Pancreas (tissue), 10 donors: ENCODE measurements around the gene KIF22. TPM values are rescaled to one million over a fixed set of nuclear protein-coding genes. Genes with fewer than 3 reads are reported as not detected.

ENCODE experiments used
- ATAC-seq, 4 donors: fragments of 200-7000 bp; cut with Tn5 transposase; one replicate each; pipeline versions ENCODE4 v1.8.0 to v1.9.1; 2020; ENCODE audit warnings: mild to moderate bottlenecking in 4 of 4, moderate library complexity in 4 of 4
- DNase-seq, 6 donors: peaks; one replicate each; pipeline ENCODE4 v3.0.0-alpha.2; 2020
- FAIRE-seq: peaks from 2 replicates; lab custom pipeline; 2012; peaks lifted over from hg19 to GRCh38; lab: Jason Lieb, UNC
- H3K27ac ChIP-seq, 4 donors: fragments of 200-600 bp; sonication (generic); 1 replicate in 3 of 4; 2 replicates in 1 of 4; pipeline versions ENCODE4 v1.5.0 to v1.8.0; 2020
- H3K27me3 ChIP-seq, 4 donors: fragments of 200-600 bp; one replicate each; pipeline ENCODE4 v1.8.0; 2021
- H3K36me3 ChIP-seq, 3 donors: fragments of 200-600 bp; sonication (generic) in 1 of 3; one replicate each; pipeline versions ENCODE4 v1.5.0 to v1.8.0; 2020 to 2021
- H3K4me1 ChIP-seq, 3 donors: fragments of 200-600 bp; one replicate each; pipeline ENCODE4 v1.8.0; 2021
- H3K4me3 ChIP-seq, 4 donors: fragments of 200-600 bp; sonication (generic) in 2 of 4; one replicate each; pipeline versions ENCODE4 v1.5.0 to v1.8.0; 2020 to 2021
- H3K9me3 ChIP-seq, 4 donors: fragments of 200-600 bp; one replicate each; pipeline ENCODE4 v1.8.0; 2021
- WGBS, 2 donors: extraction: QIAGEN DNeasy Blood & Tissue Kit; methylation state at CpG; one replicate each; pipeline ENCODE4 v1.1.7; 2013; 5-methylcytosine and 5-hydroxymethylcytosine counted together
- intact Hi-C, 3 donors: fragments of 100-400 bp; cut with DNase I; formaldehyde crosslinking; loops; one replicate each; pipeline versions ENCODE4 v1.11.1 to v1.14.2; 2022
- polyA plus RNA-seq, 2 donors: library from polyadenylated mRNA; stranded (reverse); fragments of 200-250 nt; gene quantifications; one replicate each; pipeline ENCODE4 v1.2.3, GENCODE V29; 2013
- total RNA-seq, 6 donors: library from RNA; stranded (reverse); fragmentation: NEBNext Ultra II Directional in 4 of 6; extraction: Animal tissue kit (Norgen Biotek cat#: 25700) in 4 of 6; gene quantifications; one replicate each; pipeline versions ENCODE4 v1.2.1 to v1.2.4, GENCODE V29; 2021 to 2023
- TF ChIP-seq, protein P1 (sequence below), 4 donors: fragments of 200-600 bp; sonication (generic) in 3 of 4; IDR thresholded peaks; one replicate each; pipeline versions ENCODE4 v1.5.0 to v1.8.0; 2021; ENCODE audit warnings: antibody characterized with exemption in 4 of 4
- donor health status: healthy with polysubstance abuse.
- donor health status: DM: no; HTN: no; CAD: no; lungs with moderate emphysema.
- donor health status: DM: no; HTN: no; CAD: no.
- donor health status: control.
- donor health status: control.
- donor health status: Bipolar disorder and iron deficiency.
- donor health status: DM: yes; HTN: yes; CAD: no.
- donor health status: DM: no; HTN: no; CAD: no.
- donor health status: DM: no; HTN: no; CAD: no.
- donor health status: DM: yes; HTN: yes; CAD: no.

KIF22 gene
- total and polyA plus RNA-seq, 8 donors: 7.7 to 51.2 (median 13.9) TPM

DNA sequence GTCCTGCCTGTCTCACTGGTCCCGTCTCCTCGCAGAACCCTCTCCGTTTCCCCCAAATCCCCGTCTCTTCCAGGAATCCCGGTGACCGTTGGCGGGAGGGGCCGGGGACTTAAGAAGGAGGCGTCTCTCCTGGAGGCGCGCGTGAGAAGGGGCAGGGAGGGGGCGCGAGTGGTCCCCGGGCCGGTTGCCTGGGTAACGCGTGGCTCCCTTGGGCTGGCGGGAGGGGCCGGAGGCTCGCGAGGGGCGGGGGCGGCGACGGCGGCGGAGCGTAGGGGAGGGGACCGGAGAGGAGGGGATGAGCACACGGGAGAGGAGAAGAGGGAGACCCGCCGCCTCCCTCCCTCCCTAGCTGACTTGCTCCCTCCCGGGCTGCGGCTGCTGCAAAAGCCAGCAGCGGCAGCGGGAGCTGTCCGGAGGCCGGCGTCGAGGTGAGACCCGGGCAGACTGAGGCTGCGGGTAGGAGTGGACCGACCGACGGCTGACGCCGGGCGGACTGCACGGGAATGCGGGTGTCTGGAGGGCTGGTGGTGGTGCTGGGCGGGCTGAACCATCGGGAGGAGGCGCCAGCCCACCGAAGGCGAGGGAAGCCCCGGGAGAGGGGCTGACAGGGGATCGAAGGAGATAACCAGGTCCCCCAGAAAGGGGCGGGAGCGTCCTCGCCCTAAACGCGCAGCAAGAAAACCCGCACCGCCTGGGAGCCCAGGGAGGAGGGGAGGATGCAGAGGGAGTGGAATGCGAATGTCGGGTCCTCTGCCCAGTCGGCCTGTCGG is 21.5 kb downstream of the KIF22 start, which contains the start of gene PRRT2:
Gene PRRT2, plus strand, starts transcription at position 298 of the 770 bp plus-strand sequence. CDS start 862 bp downstream, outside the sequence.
- Histone ChIP-seq H3K27ac (peak within 1 kb of the TSS; percentile 62 to 87 (median 80)), H3K4me3 (peak within 1 kb of the TSS; percentile 18 to 52 (median 36)), H3K4me1 (peaks cover 0 to 21% (median 0%) of the 10 kb centered on the region in 3 donors), H3K27me3 (no peaks in the 10 kb centered on the region), H3K9me3 (no peaks in the 10 kb centered on the region), H3K36me3 (no peaks in the 10 kb centered on the region)
- ATAC-seq: peak in 1 of 4 donors; percentile 0
- peak in 5 of 6 donors; percentile 46 to 82 (median 64) for DNase-seq
- no peak for FAIRE-seq
- TF ChIP-seq, protein P1, sequence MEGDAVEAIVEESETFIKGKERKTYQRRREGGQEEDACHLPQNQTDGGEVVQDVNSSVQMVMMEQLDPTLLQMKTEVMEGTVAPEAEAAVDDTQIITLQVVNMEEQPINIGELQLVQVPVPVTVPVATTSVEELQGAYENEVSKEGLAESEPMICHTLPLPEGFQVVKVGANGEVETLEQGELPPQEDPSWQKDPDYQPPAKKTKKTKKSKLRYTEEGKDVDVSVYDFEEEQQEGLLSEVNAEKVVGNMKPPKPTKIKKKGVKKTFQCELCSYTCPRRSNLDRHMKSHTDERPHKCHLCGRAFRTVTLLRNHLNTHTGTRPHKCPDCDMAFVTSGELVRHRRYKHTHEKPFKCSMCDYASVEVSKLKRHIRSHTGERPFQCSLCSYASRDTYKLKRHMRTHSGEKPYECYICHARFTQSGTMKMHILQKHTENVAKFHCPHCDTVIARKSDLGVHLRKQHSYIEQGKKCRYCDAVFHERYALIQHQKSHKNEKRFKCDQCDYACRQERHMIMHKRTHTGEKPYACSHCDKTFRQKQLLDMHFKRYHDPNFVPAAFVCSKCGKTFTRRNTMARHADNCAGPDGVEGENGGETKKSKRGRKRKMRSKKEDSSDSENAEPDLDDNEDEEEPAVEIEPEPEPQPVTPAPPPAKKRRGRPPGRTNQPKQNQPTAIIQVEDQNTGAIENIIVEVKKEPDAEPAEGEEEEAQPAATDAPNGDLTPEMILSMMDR (IDR thresholded peaks at IDR 0.05): no peak
- 5 to 6% methylated on average over 55 to 66 of the region's 69 CpGs for WGBS, 2 donors
- intact Hi-C loops: no loop called here

DNA sequence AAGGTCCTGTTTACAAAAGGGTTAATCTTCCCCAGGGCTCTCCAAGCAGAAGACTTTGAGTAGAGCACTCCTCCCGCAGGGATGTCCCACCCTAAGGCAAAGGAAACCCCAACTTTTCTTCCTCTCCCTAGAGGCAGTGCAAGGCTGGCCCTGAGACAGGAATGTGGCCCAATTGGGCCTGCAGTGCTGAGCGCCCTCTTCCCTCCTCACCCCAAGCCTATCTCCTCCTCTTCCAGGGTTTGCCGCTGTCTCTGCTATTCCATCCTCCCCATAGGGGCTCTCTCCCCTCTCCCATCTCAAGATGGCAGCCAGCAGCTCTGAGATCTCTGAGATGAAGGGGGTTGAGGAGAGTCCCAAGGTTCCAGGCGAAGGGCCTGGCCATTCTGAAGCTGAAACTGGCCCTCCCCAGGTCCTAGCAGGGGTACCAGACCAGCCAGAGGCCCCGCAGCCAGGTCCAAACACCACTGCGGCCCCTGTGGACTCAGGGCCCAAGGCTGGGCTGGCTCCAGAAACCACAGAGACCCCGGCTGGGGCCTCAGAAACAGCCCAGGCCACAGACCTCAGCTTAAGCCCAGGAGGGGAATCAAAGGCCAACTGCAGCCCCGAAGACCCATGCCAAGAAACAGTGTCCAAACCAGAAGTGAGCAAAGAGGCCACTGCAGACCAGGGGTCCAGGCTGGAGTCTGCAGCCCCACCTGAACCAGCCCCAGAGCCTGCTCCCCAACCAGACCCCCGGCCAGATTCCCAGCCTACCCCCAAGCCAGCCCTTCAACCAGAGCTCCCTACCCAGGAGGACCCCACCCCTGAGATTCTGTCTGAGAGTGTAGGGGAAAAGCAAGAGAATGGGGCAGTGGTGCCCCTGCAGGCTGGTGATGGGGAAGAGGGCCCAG is 22.4 kb downstream of the KIF22 start:
- DNase-seq: peak in 1 of 6 donors; percentile 70
- TF ChIP-seq, protein P1 (IDR thresholded peaks at IDR 0.05): no peak
- H3K27ac ChIP-seq: no peak overlapping the region
- WGBS, 2 donors: 89 to 90% methylated on average over 9 of the region's 9 CpGs
- FAIRE-seq: no peak
- no peaks in the 10 kb centered on the region for H3K9me3 ChIP-seq
- no peaks in the 10 kb centered on the region for H3K27me3 ChIP-seq
- H3K4me1 ChIP-seq: peaks cover 0 to 31% (median 4%) of the 10 kb centered on the region in 3 donors
- intact Hi-C loops: no loop called here
- peak overlapping the region in 1 of 4 donors; percentile 52 for H3K4me3 ChIP-seq
- peaks cover 0 to 1% (median 0%) of the 10 kb centered on the region in 3 donors for H3K36me3 ChIP-seq
- ATAC-seq: no peak

- Histone ChIP-seq H3K9me3 (no peaks in the 10 kb centered on the region), H3K4me1 (peaks cover 6 to 35% (median 6%) of the 10 kb centered on the region in 3 donors), H3K27me3 (no peaks in the 10 kb centered on the region), H3K36me3 (peaks cover 0 to 8% (median 0%) of the 10 kb centered on the region in 3 donors), H3K27ac (no peak overlapping the region), H3K4me3 (no peak overlapping the region)
- ATAC-seq: no peak
- DNase-seq: peak in 1 of 6 donors; percentile 71
- TF ChIP-seq, protein P1 (IDR thresholded peaks at IDR 0.05): no peak
- no peak for FAIRE-seq
- 86 to 88% methylated on average over 24 of the region's 24 CpGs for WGBS, 2 donors
- intact Hi-C loops: no loop called here
These were observed 23.4 kb downstream of the KIF22 start for GRCh38 chr16:29813644-29814562.

GRCh38 chr16:29814592-29814991 is 24.0 kb downstream of the KIF22 start:
- ATAC-seq (no peak), FAIRE-seq (no peak), DNase-seq (peak in 1 of 6 donors; percentile 69)
- TF ChIP-seq, protein P1 (IDR thresholded peaks at IDR 0.05): no peak
- no peak overlapping the region for H3K4me3 ChIP-seq
- no peak overlapping the region for H3K27ac ChIP-seq
- H3K4me1 ChIP-seq: peaks cover 6 to 37% (median 11%) of the 10 kb centered on the region in 3 donors
- 92 to 93% methylated on average over 4 to 5 of the region's 5 CpGs for WGBS, 2 donors
- H3K27me3 ChIP-seq: no peaks in the 10 kb centered on the region
- no peaks in the 10 kb centered on the region for H3K9me3 ChIP-seq
- H3K36me3 ChIP-seq: peaks cover 0 to 8% (median 0%) of the 10 kb centered on the region in 3 donors
- intact Hi-C loops: no loop called here
